Uterus (tissue), 4 donors: ENCODE results near the gene CDH4. TPM values are rescaled to one million over a fixed set of nuclear protein-coding genes. Genes with fewer than 3 reads are reported as not detected.

Experiments used
- DNase-seq, 2 donors: peaks; one replicate each; pipeline ENCODE4 v3.0.0-alpha.2; 2019 to 2020
- H3K27ac ChIP-seq, 2 donors: fragments of 200-600 bp; sonication (generic); 1 replicate in 1 of 2; 2 replicates in 1 of 2; pipeline ENCODE4 v1.5.1; 2016 to 2018
- H3K27me3 ChIP-seq, 2 donors: fragments of 200-600 bp; sonication (generic); one replicate each; pipeline ENCODE4 v1.5.1; 2018 to 2019; ENCODE audit warnings: control low read depth in 1 of 2
- H3K36me3 ChIP-seq, 2 donors: fragments of 200-600 bp; sonication (generic); one replicate each; pipeline ENCODE4 v1.5.1; 2019; ENCODE audit warnings: control low read depth in 1 of 2
- H3K4me1 ChIP-seq, 2 donors: fragments of 200-600 bp; sonication (generic); one replicate each; pipeline ENCODE4 v1.5.1; 2018 to 2019; ENCODE audit warnings: control low read depth in 1 of 2
- H3K4me3 ChIP-seq, 2 donors: fragments of 200-600 bp; sonication (generic); 1 replicate in 1 of 2; 2 replicates in 1 of 2; pipeline ENCODE4 v1.5.1; 2018 to 2019; ENCODE audit warnings: mild to moderate bottlenecking in 1 of 2
- H3K9me3 ChIP-seq, 2 donors: fragments of 200-600 bp; sonication (generic); one replicate each; pipeline ENCODE4 v1.5.1; 2019; ENCODE audit warnings: control low read depth in 1 of 2
- CTCF ChIP-seq, 4 experiments: fragments of 200-600 bp in 2 of 4; fragments of 450-650 bp in 2 of 4; sonication (generic) in 2 of 4; IDR thresholded peaks; one replicate each; pipeline ENCODE4 v1.5.1; 2016 to 2019; ENCODE audit warnings: antibody characterized with exemption in 4 of 4, mild to moderate bottlenecking in 2 of 4, moderate library complexity in 1 of 4
- POLR2A ChIP-seq, 2 donors: fragments of 450-650 bp; IDR thresholded peaks; one replicate each; pipeline ENCODE4 v1.6.1; 2016; ENCODE audit warnings: antibody characterized with exemption in 2 of 2, mild to moderate bottlenecking in 1 of 2, moderate library complexity in 1 of 2
- intact Hi-C: fragments of 100-400 bp; cut with DNase I; formaldehyde crosslinking; loops from one replicate; pipeline ENCODE4 v1.15.1; 2023; ENCODE audit warnings: low total_unique reads
- total RNA-seq, 4 donors: library from RNA; depleted of rRNA in 3 of 4; stranded (reverse); fragments of >200 nt in 3 of 4; gene quantifications; one replicate each; pipeline versions ENCODE4 v1.1.0 to v1.2.4, GENCODE V29; 2014 to 2023
- donor health status: DM: yes; HTN: yes; CAD: no.

The CDH4 gene
- total RNA-seq, 4 donors from 2014 or later, result under 0.01 to 0.55 TPM; not detected in 2

DNA sequence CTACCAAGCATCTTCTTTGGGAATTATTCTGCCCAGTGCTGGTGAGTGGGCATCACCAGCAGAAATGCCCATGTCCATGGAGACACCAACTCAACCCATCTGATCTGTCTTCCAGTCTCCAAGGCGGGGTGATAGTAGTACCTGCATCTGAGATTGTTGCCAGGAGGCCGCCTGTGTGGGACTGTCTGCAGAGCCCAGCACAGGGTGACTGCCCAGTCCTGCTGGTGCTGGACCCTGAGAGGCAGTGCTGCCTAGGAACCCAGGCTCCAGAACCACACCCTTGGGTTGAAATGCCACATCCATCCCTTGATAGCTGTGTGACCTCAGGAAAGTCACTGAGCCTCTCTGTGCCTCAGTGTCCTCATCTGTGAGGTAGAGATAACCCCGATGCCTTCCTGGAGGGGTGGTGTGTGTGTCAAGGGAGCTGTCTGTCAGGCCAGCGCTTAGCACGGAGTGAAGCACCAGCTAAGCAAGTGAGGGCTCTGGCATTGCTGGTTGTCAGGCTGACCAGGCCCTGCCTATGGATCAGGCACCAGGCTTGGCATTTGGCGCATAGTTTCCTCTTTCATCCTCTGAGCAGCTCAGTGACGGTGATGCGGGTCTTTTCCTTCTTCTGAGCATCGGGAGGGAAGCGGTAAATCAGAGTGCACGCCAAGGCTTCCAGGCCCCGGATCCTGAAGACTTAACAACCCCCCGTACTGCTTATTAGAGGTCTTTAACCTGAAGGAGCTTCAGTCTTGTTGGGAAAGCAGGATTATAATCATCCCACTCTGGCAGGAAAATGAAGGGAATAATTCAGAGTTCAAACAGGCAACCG, 268.2 kb downstream of the CDH4 start:
- Histone ChIP-seq H3K4me3 (no peak overlapping the region), H3K4me1 (no peaks in the 10 kb centered on the region), H3K36me3 (no peaks in the 10 kb centered on the region), H3K27ac (no peak overlapping the region), H3K9me3 (no peaks in the 10 kb centered on the region), H3K27me3 (no peaks in the 10 kb centered on the region)
- DNase-seq, result no peak
- TF ChIP-seq POLR2A (IDR thresholded peaks at IDR 0.05) (no peak), CTCF (IDR thresholded peaks at IDR 0.05) (no peak)
- intact Hi-C loops, result no loop called here

DNA sequence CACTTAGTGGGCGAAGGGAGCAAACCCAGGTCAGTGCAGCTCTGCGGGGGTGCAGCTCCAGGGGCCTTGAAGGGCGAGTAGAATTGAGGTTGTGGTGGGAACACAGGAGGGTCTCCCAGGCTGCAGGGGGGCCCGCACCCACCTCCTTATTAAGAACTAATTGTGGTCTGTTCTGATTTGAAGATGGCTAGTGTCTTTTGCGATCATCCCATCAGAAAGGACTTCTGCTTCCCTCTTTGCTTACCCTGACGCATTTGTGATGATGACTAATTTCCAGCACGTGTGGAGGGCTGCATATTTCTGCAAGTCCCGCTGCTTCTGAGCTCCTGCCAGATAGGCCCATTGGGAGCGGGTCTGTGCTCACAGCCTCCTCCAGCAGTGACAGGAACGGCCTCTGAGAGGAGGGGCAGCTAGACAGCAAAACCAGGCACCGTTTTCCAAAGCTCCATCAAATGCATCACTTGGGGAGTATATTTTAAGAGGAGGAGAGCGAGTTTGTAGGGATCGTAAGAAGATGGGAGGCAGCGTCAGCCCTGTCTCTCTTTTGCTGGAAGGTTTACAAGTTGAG, 268.9 kb downstream of the CDH4 start:
- H3K27ac ChIP-seq, result no peak overlapping the region
- intact Hi-C loops, result no loop called here
- TF ChIP-seq POLR2A (IDR thresholded peaks at IDR 0.05), result no peak
- TF ChIP-seq CTCF (IDR thresholded peaks at IDR 0.05), result no peak
- H3K36me3 ChIP-seq, result no peaks in the 10 kb centered on the region
- H3K9me3 ChIP-seq, result no peaks in the 10 kb centered on the region
- H3K27me3 ChIP-seq, result no peaks in the 10 kb centered on the region
- DNase-seq, result no peak
- no peak overlapping the region for H3K4me3 ChIP-seq
- H3K4me1 ChIP-seq, result no peaks in the 10 kb centered on the region

GRCh38 chr20:61521687-61522420, 269.8 kb downstream of the CDH4 start:
- DNase-seq, result no peak
- no peak overlapping the region for H3K4me3 ChIP-seq
- intact Hi-C loops, result no loop called here
- no peaks in the 10 kb centered on the region for H3K27me3 ChIP-seq
- no peak overlapping the region for H3K27ac ChIP-seq
- no peaks in the 10 kb centered on the region for H3K9me3 ChIP-seq
- no peak for TF ChIP-seq CTCF (IDR thresholded peaks at IDR 0.05)
- TF ChIP-seq POLR2A (IDR thresholded peaks at IDR 0.05), result no peak
- H3K4me1 ChIP-seq, result no peaks in the 10 kb centered on the region
- no peaks in the 10 kb centered on the region for H3K36me3 ChIP-seq

DNA sequence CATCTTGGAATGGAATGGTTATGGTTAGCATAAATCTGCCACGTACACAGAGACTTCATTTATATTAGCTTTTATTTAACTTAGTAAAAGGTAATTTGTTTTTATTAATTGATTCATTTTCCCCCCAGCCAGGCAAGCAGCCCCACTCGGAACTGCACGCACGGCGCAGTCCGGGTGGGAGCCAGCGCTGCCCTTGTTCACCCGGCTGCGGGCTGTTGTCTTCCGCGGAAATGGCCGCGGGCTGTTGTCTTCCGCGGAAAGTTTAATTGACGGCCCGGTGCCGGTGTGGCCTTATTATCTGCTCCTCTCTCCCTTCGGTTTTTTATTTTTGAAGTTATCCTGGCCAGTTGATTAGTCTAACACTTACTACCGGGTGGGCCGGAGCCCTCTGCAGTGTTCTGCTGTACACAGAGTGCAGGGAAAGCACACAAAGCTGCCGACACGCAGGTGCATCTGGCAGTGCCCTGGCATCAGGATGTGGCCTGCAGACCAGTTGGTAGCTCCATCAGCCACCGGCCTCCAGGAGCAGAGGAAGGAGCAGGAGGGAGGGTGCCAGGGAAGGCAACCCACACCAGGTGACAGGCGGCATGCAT, 270.5 kb downstream of the CDH4 start:
- no peaks in the 10 kb centered on the region for H3K4me1 ChIP-seq
- H3K4me3 ChIP-seq, result no peak overlapping the region
- H3K27ac ChIP-seq, result no peak overlapping the region
- DNase-seq, result no peak
- TF ChIP-seq CTCF (IDR thresholded peaks at IDR 0.05), result no peak
- TF ChIP-seq POLR2A (IDR thresholded peaks at IDR 0.05), result no peak
- intact Hi-C loops, result no loop called here
- H3K27me3 ChIP-seq, result no peaks in the 10 kb centered on the region
- H3K9me3 ChIP-seq, result no peaks in the 10 kb centered on the region
- H3K36me3 ChIP-seq, result no peaks in the 10 kb centered on the region
